ENCODE measurements around the gene TMCO2.
A peak's percentile ranks its signal among the peaks of the same experiment; 100 is the strongest.
"Not testable (repeated sequence)": the region's sequence is repeated elsewhere in the genome, so short reads cannot be mapped to it uniquely, and the experiment has no call there.

The TMCO2 gene
- 0 to 0.55 (median 0) reads per million in 17 experiments for total RNA-seq

GRCh38 chr1:40247655-40248054 lies at the start of gene TMCO2:
TMCO2 (plus strand) TSS chr1:40247937; CDS start chr1:40247994, 57 bp downstream.
- peak in 3 of 4 experiments; percentile 4 to 20 (median 8) for DNase-seq

- no peak for DNase-seq
Observed at GRCh38 chr1:40199126-40199525, 48.6 kb upstream of the TMCO2 start.

GRCh38 chr1:40204856-40205255 lies 42.9 kb upstream of the TMCO2 start:
- peak; percentile 5 to 54 (median 30) for DNase-seq

GRCh38 chr1:40210511-40211204 lies 37.1 kb upstream of the TMCO2 start:
- DNase-seq: no peak

GRCh38 chr1:40218333-40218732 lies 29.4 kb upstream of the TMCO2 start:
- DNase-seq: no peak

GRCh38 chr1:40221471-40221905 lies 26.2 kb upstream of the TMCO2 start:
- DNase-seq: not testable (repeated sequence)

GRCh38 chr1:40221977-40222772 lies 25.6 kb upstream of the TMCO2 start:
- no peak for DNase-seq

- no peak for DNase-seq
Observed at GRCh38 chr1:40224040-40224439, 23.7 kb upstream of the TMCO2 start.

GRCh38 chr1:40226192-40226591 lies 21.5 kb upstream of the TMCO2 start:
- DNase-seq: no peak

- no peak for DNase-seq
Observed at GRCh38 chr1:40232444-40232843, 15.3 kb upstream of the TMCO2 start.

- no peak for DNase-seq
Observed at GRCh38 chr1:40239626-40240025, 8.1 kb upstream of the TMCO2 start.

GRCh38 chr1:40240390-40240789 lies 7.3 kb upstream of the TMCO2 start:
- no peak for DNase-seq

GRCh38 chr1:40241362-40241761 lies 6.4 kb upstream of the TMCO2 start:
- DNase-seq: peak in 2 of 4 experiments; percentile 48 to 57

GRCh38 chr1:40243351-40243750 lies 4.4 kb upstream of the TMCO2 start:
- peak in 3 of 4 experiments; percentile 20 to 30 (median 25) for DNase-seq

- DNase-seq: no peak
Observed at GRCh38 chr1:40244138-40244744, 3.5 kb upstream of the TMCO2 start.

GRCh38 chr1:40245686-40246085 lies 2.1 kb upstream of the TMCO2 start:
- no peak for DNase-seq

GRCh38 chr1:40248412-40248811 lies 675 bp downstream of the TMCO2 start:
- no peak for DNase-seq

GRCh38 chr1:40251456-40251855 lies 3.7 kb downstream of the TMCO2 start:
- DNase-seq: peak in 1 of 4 experiments; percentile 9

- DNase-seq: no peak
Observed at GRCh38 chr1:40252601-40253000, 4.9 kb downstream of the TMCO2 start.

GRCh38 chr1:40255231-40255630 lies 7.5 kb downstream of the TMCO2 start:
- DNase-seq: no peak

GRCh38 chr1:40256401-40257084 lies 8.8 kb downstream of the TMCO2 start:
- peak in 1 of 4 experiments; percentile 7 for DNase-seq

GRCh38 chr1:40257313-40257687 lies 9.6 kb downstream of the TMCO2 start:
- peak in 1 of 4 experiments; percentile 38 for DNase-seq
